IPS-20b (cell line): Measurements from ENCODE around the gene MAP3K19.
"Not testable (repeated sequence)": the region's sequence is repeated elsewhere in the genome, so short reads cannot be mapped to it uniquely, and the experiment has no call there.

Experiments
- H3K27ac ChIP-seq: one replicate; pipeline ENCODE4 v1.5.1; 2013; ENCODE audit warnings: low read length
- H3K27me3 ChIP-seq: 2 replicates; pipeline ENCODE4 v1.6.1; 2013; ENCODE audit warnings: mild to moderate bottlenecking, low read length, inconsistent platforms; ENCODE audit not compliant: insufficient read depth
- H3K36me3 ChIP-seq: 2 replicates; pipeline ENCODE4 v1.6.1; 2013; ENCODE audit warnings: low read depth, mild to moderate bottlenecking, inconsistent platforms, low read length, moderate library complexity; ENCODE audit not compliant: insufficient read depth
- H3K4me1 ChIP-seq: 2 replicates; pipeline ENCODE4 v1.6.1; 2013; ENCODE audit warnings: mild to moderate bottlenecking, control low read depth, inconsistent platforms, low read length, moderate library complexity; ENCODE audit not compliant: insufficient read depth
- H3K4me3 ChIP-seq: 2 replicates; pipeline ENCODE4 v1.5.1; 2013; ENCODE audit warnings: mild to moderate bottlenecking, low read length, inconsistent platforms
- H3K9ac ChIP-seq: 2 replicates; pipeline ENCODE4 v1.6.1; 2013; ENCODE audit warnings: low read depth, mild to moderate bottlenecking, inconsistent platforms, low read length, moderate library complexity
- H3K9me3 ChIP-seq: 2 replicates; pipeline ENCODE4 v1.6.1; 2013; ENCODE audit warnings: mild to moderate bottlenecking, low read depth, low read length, inconsistent platforms; ENCODE audit not compliant: insufficient read depth

MAP3K19 gene

DNA sequence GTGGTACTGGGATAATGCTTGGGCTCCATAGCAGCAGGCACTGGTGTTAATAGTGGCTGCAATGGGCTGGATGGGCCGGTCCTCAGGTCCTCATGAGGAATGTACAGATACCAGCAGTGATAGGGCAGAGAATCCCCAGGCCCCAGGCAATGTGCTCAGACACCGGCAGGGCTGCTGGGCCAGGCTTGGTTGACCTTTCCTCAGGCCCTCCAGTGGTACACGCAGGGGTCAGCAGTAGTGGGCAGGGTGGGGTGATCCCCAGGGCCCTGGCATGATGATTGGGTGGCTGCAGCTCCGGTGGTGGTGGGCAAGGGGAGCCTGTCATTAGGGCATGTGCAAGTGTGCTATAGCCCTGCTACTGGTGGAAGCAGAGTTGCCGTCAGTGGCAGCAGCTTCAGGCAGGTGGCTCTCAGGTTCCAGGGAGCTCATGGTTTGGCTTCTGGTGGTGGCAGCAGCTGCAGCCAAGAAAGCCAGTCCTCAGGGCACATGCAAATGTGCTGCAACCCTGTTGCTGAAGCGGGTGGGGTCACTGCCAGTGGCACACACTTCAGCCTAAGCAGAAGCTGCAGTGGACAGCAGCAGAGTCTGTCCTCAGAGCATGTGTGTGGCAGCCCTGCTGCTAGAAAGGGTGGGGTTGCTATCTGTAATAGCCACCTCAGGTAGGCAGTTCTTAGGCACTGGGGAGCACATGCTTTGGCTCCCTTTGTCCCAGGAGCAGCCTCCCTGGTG is 71.8 kb downstream of the MAP3K19 start:
- Histone ChIP-seq H3K36me3 (no peaks in the 10 kb centered on the region), H3K4me3 (no peak overlapping the region), H3K27ac (no peak overlapping the region), H3K4me1 (no peaks in the 10 kb centered on the region), H3K9me3 (peaks cover 19% of the 10 kb centered on the region; the same call in 1 of the 2 replicates), H3K27me3 (no peaks in the 10 kb centered on the region), H3K9ac (no peak overlapping the region)

DNA sequence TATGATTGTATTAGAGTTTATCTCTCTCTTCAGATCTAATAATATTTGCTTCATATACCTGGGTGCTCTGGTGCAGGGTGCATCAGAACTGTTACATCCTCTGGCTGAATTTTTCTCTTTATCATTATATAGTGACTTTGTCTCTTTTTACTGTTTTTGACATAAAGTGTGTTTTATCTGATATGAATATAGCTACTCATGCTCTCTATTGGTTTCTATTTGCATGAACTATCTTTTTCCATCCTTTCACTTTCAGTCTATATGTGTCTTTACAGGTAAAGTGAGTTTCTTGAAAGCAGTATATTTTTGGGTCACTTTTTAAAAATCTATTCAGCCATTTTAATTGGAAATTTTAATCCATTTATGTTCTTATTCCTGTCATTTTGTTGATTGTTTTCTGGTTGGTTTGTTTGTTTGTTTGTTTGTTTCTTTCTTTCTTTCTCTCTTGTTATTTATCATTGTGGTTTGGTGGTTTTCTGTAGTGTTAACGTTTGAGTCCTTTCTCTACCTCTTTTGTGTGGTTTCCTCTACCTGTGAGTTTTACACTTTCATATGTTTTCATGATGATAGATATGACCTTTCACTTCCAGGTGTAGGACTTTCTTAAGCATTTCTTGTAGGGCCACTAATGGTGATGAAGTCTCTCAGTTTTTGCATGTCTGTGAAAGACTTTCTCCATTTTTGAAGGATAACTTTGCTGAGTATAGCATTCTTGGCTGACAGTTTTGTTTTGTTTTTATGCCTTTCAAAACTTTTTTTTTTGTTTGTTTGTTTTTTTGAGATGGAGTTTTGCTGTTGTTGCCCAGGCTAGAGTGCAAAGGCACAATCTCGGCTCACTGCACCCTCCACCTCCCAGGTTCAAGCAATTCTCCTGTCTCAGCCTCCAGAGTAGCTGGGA is 73.8 kb downstream of the MAP3K19 start:
- no peak overlapping the region for H3K27ac ChIP-seq
- H3K4me3 ChIP-seq, result no peak overlapping the region
- no peak overlapping the region for H3K9ac ChIP-seq
- H3K4me1 ChIP-seq, result no peaks in the 10 kb centered on the region
- peaks cover 28% of the 10 kb centered on the region for H3K9me3 ChIP-seq
- no peaks in the 10 kb centered on the region for H3K27me3 ChIP-seq
- H3K36me3 ChIP-seq, result no peaks in the 10 kb centered on the region

DNA sequence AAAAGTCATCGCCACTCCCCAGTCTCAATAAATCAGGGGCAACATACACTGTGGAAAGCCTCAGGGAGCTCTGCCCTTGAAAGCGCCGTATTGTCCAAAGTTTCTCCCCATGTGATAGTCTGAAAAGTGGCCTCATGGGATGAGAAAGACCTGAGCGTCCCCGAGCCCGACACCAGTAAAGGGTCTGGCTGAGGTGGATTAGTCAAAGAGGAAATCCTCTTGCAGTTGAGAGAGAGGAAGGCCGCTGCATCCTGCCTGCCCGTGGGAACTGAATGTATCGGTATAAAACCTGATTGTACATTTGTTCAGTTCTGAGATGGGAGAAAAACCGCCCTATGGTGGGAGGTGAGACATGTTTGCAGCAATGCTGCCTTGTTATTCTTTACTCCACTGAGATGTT is 80.1 kb downstream of the MAP3K19 start:
- H3K27me3 ChIP-seq, H3K36me3 ChIP-seq, H3K9ac ChIP-seq, H3K4me3 ChIP-seq, H3K27ac ChIP-seq, H3K4me1 ChIP-seq: not testable (repeated sequence)
- peaks cover 17% of the 10 kb centered on the region for H3K9me3 ChIP-seq

DNA sequence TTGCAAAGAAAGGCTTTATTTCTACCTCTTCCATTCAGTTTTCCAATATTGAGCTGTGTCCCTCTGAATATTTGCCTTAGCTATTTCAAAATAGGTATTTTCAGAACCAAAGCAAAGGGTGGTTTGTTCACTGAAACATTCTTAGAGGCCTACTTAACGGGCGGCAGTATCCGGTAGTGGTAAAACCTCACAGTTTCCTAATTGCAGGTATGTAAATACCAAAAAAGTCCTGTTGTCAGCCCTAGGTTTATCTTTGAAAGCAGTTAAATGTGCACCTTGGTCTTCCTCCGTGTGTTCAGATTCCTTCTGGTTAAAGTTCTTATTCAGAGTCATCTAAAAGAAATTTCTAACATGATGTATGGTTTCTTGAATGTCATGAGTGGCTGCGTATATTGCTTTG is 89.8 kb downstream of the MAP3K19 start:
- Histone ChIP-seq H3K9ac (no peak overlapping the region), H3K27me3 (no peaks in the 10 kb centered on the region), H3K4me3 (no peak overlapping the region), H3K9me3 (no peaks in the 10 kb centered on the region), H3K36me3 (peaks cover 55% of the 10 kb centered on the region), H3K4me1 (no peaks in the 10 kb centered on the region), H3K27ac (no peak overlapping the region)

DNA sequence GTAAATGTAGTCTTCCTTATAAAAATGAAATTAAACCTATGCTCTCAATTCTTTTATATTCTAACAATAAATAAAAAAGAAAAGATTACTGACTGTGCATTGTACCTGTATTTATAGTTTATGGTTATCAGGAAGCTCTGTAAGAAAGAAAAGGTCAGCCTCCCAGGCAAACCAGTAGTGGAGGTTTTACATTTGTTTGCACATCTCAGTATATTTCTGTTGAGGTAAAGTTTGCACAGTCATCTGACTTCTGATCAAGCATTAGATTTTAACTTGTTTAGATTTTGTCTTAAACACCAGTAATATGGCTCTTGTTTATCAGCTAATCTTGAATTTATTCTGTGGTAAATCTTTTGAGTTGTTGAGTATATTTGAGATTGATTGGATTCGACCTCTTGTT is 91.5 kb downstream of the MAP3K19 start:
- Histone ChIP-seq H3K4me1 (no peaks in the 10 kb centered on the region), H3K36me3 (peaks cover 72% of the 10 kb centered on the region)

DNA sequence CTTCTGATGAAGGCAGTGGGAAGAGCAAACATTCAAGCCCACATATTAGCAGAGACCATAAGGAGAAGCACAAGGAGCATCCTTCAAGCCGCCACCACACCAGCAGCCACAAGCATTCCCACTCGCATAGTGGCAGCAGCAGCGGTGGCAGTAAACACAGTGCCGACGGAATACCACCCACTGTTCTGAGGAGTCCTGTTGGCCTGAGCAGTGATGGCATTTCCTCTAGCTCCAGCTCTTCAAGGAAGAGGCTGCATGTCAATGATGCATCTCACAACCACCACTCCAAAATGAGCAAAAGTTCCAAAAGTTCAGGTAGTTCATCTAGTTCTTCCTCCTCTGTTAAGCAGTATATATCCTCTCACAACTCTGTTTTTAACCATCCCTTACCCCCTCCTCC is 93.2 kb downstream of the MAP3K19 start:
- H3K36me3 ChIP-seq, result peaks cover 87% of the 10 kb centered on the region
- H3K27me3 ChIP-seq, result no peaks in the 10 kb centered on the region
- H3K9ac ChIP-seq, result no peak overlapping the region
- H3K27ac ChIP-seq, result no peak overlapping the region
- no peaks in the 10 kb centered on the region for H3K4me1 ChIP-seq
- H3K9me3 ChIP-seq, result no peaks in the 10 kb centered on the region
- no peak overlapping the region for H3K4me3 ChIP-seq

More for the DNA sequence above, 91.5 kb downstream of the MAP3K19 start:
- no peak overlapping the region for H3K27ac ChIP-seq
- H3K4me3 ChIP-seq, result no peak overlapping the region
- H3K9ac ChIP-seq, result no peak overlapping the region
- H3K27me3 ChIP-seq, result no peaks in the 10 kb centered on the region
- H3K9me3 ChIP-seq, result no peaks in the 10 kb centered on the region

DNA sequence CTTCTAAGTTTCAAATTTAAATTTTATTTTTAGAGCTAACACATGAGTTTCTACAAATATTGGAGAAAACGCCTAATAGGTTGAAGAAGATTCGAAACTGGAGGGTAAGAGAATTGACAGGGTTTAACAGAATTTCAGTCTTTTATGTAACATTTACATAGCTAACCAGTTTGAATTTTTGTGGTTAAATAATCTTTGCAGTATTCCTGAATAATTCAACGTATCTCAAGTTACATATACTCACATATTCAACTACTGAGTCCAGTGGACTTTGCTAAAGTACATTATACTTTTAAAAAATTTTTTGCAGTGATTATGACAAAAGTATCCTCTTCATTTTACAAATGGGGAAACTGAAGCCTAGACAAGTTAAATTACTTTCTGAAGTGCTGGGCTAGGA is 94.6 kb downstream of the MAP3K19 start:
- H3K4me1 ChIP-seq, result no peaks in the 10 kb centered on the region
- H3K4me3 ChIP-seq, result no peak overlapping the region
- H3K9me3 ChIP-seq, result no peaks in the 10 kb centered on the region
- no peak overlapping the region for H3K27ac ChIP-seq
- no peaks in the 10 kb centered on the region for H3K27me3 ChIP-seq
- peaks cover 98% of the 10 kb centered on the region for H3K36me3 ChIP-seq
- H3K9ac ChIP-seq, result no peak overlapping the region

DNA sequence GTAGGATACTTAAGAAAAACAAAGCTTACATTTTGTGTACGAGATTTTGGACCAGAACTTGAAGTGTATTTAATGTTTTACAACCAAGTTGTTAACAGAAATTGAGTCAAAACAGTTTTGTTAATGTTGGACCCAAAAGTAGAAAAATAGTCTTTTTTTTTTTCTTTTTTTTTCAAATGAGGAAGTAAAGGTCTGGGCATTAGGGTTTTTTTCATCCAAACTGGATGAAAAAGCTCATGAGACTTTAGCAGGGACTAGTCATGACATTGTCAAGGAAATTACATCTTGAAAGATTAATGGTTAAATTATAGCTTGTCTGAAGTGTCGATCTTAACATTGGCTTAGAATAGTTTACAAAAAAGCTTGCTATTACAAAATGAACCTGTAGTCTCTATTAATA is 96.4 kb downstream of the MAP3K19 start:
- H3K9me3 ChIP-seq, result no peaks in the 10 kb centered on the region
- H3K27ac ChIP-seq, result no peak overlapping the region
- peaks cover 96% of the 10 kb centered on the region for H3K36me3 ChIP-seq
- H3K4me1 ChIP-seq, result no peaks in the 10 kb centered on the region
- no peak overlapping the region for H3K9ac ChIP-seq
- H3K4me3 ChIP-seq, result no peak overlapping the region
- no peaks in the 10 kb centered on the region for H3K27me3 ChIP-seq

DNA sequence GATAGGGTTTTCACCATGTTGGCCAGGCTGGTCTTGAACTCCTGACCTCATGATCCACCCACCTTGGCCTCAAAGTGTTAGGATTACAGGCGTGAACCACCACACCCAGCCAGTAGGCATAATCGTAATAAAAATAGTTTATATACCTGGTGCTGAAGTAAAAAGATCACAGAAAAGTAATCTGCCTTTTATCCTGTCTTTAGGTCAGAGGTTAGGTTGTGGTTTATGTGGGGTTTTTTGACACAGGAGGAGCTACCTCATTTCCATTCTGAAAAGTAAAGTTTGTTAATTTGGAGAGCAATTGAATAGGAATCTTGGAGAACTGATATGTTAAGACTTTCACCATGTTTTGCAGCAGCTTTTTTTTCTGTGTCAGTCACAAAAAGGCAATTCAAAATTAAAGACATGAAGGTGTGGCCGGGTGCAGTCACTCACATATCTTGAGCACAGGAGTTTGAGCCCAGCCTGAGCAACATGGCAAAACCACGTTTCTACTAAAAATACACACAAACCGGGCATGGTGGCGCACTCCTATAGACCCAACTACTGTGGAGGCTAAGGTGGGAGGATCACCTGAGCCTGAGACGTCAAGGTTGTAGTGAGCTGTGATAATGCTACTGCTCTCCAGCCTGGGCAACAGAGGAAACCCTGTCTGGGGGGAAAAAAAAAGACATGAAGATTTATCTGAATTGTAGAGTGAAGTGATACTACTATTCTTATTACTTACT is 97.1 kb downstream of the MAP3K19 start:
- Histone ChIP-seq H3K27me3 (no peaks in the 10 kb centered on the region), H3K9me3 (no peaks in the 10 kb centered on the region), H3K36me3 (peaks cover 96% of the 10 kb centered on the region), H3K4me3 (no peak overlapping the region), H3K27ac (no peak overlapping the region), H3K9ac (no peak overlapping the region), H3K4me1 (no peaks in the 10 kb centered on the region; the same call in 1 of the 2 replicates)

DNA sequence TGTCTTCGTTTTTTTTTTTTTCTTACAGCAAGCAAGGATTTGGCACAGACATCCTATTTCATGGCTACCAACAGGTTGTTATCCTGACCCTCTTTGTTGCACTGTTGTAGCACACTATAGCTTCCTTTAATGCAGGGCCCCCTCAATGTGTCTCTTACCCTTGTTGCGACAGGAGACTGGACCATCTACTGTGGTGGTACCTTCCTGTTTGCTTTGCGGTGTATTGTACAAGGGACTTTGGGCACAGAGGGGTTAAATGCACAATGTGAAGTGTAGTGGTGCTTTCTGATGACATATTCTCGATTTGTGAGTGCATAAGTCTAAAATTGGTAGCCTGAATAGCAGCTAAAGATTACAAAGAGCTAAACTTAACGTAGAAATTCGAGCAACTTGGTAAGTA is 101.2 kb downstream of the MAP3K19 start:
- Histone ChIP-seq H3K9me3 (no peaks in the 10 kb centered on the region), H3K4me1 (peaks cover 5% of the 10 kb centered on the region; the same call in 1 of the 2 replicates), H3K27me3 (no peaks in the 10 kb centered on the region), H3K9ac (no peak overlapping the region), H3K36me3 (peaks cover 85% of the 10 kb centered on the region), H3K4me3 (no peak overlapping the region), H3K27ac (no peak overlapping the region)

DNA sequence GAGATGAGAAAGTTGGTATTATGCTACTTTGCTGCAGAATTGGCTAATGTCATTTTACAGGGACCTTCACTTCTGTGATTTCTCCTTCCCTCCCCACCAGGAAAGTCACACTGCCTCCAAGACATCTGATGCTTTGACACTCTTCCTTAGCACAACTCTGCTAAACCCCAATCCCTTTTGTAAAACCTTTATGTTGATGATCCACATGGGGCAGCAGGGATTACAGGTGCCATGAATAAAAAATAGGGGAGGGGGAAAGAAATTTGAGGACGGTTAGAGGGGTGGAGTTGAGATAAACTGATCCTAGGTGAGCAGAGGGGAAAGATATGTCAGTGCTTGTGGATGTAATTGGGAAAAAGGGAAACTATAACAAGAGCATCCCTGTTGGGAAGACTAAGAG is 102.3 kb downstream of the MAP3K19 start:
- Histone ChIP-seq H3K27ac (no peak overlapping the region), H3K36me3 (peaks cover 85% of the 10 kb centered on the region), H3K4me3 (no peak overlapping the region), H3K27me3 (no peaks in the 10 kb centered on the region), H3K9ac (no peak overlapping the region), H3K9me3 (no peaks in the 10 kb centered on the region), H3K4me1 (peaks cover 5% of the 10 kb centered on the region; the same call in 1 of the 2 replicates)
